HG02623 (cell line): ENCODE data around the gene BMPR1B.
"Not testable (repeated sequence)": the region's sequence is repeated elsewhere in the genome, so short reads cannot be mapped to it uniquely, and the experiment has no call there.

Source experiments
- ATAC-seq: cut with Tn5 transposase; IDR thresholded peaks from one replicate; pipeline ENCODE4 v1.9.1; 2021; ENCODE audit warnings: moderate library complexity; ENCODE audit not compliant: unreplicated experiment

BMPR1B gene

GRCh38 chr4:95020521-95020920 lies 262.8 kb downstream of the BMPR1B start:
- ATAC-seq = no peak

GRCh38 chr4:95021099-95021498 lies 263.3 kb downstream of the BMPR1B start:
- no peak for ATAC-seq

- ATAC-seq = no peak
Observed at GRCh38 chr4:95023110-95023509, 265.4 kb downstream of the BMPR1B start.

- no peak for ATAC-seq
Observed at GRCh38 chr4:95027905-95028618, 270.3 kb downstream of the BMPR1B start.

GRCh38 chr4:95038791-95039190 lies 281.0 kb downstream of the BMPR1B start:
- ATAC-seq = no peak

- ATAC-seq = no peak
Observed at GRCh38 chr4:95044324-95044837, 286.6 kb downstream of the BMPR1B start.

GRCh38 chr4:95045429-95045828 lies 287.7 kb downstream of the BMPR1B start:
- no peak for ATAC-seq

- ATAC-seq = no peak
Observed at GRCh38 chr4:95048296-95048695, 290.5 kb downstream of the BMPR1B start.

GRCh38 chr4:95049551-95050233 lies 291.9 kb downstream of the BMPR1B start:
- ATAC-seq = no peak

- ATAC-seq = no peak
Observed at GRCh38 chr4:95050980-95051701, 293.4 kb downstream of the BMPR1B start.

GRCh38 chr4:95051702-95052020 lies 293.9 kb downstream of the BMPR1B start:
- ATAC-seq = no peak

GRCh38 chr4:95058991-95059390 lies 301.2 kb downstream of the BMPR1B start:
- ATAC-seq = no peak

GRCh38 chr4:95059663-95060062 lies 301.9 kb downstream of the BMPR1B start:
- no peak for ATAC-seq

- ATAC-seq = no peak
Observed at GRCh38 chr4:95061220-95061619, 303.5 kb downstream of the BMPR1B start.

- not testable (repeated sequence) for ATAC-seq
Observed at GRCh38 chr4:95061801-95062200, 304.0 kb downstream of the BMPR1B start.

GRCh38 chr4:95066050-95066449 lies 308.3 kb downstream of the BMPR1B start:
- no peak for ATAC-seq

GRCh38 chr4:95068401-95068800 lies 310.6 kb downstream of the BMPR1B start:
- no peak for ATAC-seq

- ATAC-seq = no peak
Observed at GRCh38 chr4:95068818-95069478, 311.2 kb downstream of the BMPR1B start.

- ATAC-seq = no peak
Observed at GRCh38 chr4:95071851-95072250, 314.1 kb downstream of the BMPR1B start.

- no peak for ATAC-seq
Observed at GRCh38 chr4:95073646-95074045, 315.9 kb downstream of the BMPR1B start.

GRCh38 chr4:95077864-95078263 lies 320.1 kb downstream of the BMPR1B start:
- ATAC-seq = no peak
